Brain pericyte (primary cell): ENCODE data around the gene ERN1.
A peak's percentile ranks its signal among the peaks of the same experiment; 100 is the strongest.
"Not testable (repeated sequence)": the region's sequence is repeated elsewhere in the genome, so short reads cannot be mapped to it uniquely, and the experiment has no call there.

ENCODE experiments used
- DNase-seq: peaks from one replicate; pipeline ENCODE4 v3.0.0-alpha.2; 2012; ENCODE audit warnings: low read depth, low spot score

ERN1 gene

DNA sequence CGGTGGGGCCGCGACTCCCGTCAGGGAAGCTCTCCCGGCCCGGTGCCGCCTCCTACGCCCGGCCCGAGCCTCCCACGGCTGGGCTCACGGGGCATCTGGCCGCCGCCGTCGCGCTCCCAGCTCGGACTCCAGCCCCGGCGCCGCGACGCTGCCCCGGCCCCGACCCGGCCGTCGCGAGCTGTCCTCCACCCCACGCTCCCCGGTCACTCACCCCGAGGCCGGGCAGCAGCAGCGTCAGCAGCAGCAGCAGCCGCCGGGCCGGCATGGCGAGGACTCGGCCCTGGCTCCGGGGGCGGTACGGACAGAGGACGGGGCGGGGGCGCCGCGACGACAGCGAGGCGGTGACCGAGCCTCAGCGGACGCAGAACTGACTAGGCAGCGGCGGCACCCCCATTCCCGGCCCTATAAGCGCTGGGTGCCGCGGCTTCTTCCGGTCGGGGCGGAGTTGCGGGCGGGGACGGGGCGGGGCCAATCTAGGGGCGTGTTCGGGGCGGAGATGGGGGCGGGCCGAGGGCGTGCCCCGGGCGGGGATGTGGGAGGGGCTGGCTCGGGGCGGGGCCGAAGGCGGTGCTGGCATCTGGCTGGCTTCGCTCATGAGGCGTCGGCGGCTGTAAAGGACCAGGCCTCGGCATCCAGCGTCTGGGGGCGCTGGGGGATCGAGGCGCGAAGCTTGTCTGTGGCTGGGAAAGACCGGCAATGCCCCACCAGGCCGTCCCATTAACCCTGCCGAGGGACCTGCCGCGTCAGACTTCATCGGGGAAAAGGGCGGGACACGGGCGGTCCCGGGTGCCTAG, at the start of gene ERN1:
TSS of gene ERN1 (minus strand) at position 380 of the 794 bp plus-strand sequence. CDS start at position 265, 115 bp downstream.
- DNase-seq = peak; percentile 72

DNA sequence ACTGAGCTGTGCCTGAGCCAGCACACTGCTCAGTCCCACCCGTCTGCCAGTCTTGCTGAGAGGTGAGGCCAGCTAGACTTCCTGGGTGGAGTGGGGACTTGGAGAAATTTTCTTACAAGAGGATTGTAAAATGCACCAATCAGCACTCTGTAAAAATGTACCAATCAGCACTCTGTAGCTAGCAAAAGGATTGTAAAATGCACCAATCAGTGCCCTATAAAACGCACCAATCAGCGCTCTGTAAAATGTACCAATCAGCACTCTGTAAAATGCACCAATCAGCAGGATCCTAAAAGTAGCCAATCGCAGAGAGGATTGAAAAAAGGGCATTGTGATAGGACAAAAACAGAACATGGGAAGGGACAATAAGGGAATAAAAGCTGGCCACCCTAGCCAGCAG, 49.1 kb upstream of the ERN1 start:
- not testable (repeated sequence) for DNase-seq

DNA sequence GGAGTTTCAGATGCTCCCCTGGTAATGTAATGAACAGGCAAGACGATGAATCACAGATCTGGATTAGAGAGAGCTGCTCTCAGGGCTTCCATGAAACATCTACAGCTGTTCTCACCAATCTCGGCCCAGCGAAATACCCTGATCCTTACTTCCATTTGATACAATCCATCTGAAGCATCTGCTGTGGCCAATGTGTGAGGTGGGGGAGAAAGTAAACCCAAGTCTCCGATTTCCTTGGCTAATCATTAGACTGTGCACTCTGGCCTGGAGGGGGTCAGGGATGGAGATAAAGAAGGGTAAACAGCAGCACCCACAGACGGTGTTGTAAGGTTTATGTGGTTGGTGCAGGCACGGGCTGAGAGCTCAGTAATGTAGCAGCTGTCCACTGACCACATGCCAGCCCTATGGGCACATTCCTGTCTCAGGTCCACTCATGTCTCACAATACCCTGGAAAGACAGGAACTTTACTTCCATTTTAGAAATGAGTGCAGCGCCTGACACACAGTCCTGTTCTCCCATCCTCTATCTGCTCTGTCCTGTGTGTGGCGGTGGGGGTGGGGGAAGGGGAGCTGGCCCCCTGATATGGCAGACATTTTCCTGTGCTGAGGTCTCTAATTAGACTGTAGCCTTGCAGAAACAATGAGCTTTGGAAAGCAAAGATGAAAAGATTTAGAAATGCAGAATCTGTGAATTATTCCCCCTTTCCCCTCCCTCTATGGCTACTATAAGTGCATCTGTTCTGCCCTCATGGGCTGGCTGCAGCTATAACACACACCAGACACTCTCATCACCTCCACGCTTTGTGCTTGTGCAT, 48.3 kb upstream of the ERN1 start:
- DNase-seq = no peak

DNA sequence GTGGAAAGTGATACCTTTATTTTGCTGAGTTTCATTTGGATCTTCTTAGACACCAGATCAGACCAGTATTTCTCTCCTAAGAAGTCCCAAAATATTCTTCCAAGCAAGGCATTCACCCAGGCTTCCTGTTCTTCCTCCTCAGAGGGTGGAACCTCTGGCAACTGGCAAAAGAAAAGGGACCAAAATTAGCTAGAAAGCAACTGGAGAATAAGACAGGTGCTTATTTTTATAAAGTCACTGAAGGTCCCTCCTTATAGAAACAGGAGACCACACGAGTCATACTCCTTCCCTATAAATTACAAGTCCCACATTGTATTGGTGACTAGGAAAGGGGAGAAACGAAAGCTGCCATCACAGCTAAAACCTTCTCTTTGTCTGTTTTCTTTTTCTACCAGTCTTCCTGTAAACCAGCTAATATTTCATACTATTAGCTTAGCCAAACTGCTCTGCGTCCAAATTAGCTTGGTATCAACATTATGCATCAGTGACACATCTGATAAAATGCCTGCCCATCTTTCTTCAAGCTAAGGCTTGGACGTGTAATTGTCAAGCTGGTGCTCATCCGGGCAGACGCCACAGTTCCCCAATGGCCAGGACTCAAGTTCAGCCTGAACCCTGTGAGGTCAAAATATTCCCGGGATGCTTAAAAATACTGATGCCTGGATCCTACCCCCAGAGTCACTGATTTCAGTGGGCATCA, 47.5 kb upstream of the ERN1 start:
- DNase-seq = no peak

DNA sequence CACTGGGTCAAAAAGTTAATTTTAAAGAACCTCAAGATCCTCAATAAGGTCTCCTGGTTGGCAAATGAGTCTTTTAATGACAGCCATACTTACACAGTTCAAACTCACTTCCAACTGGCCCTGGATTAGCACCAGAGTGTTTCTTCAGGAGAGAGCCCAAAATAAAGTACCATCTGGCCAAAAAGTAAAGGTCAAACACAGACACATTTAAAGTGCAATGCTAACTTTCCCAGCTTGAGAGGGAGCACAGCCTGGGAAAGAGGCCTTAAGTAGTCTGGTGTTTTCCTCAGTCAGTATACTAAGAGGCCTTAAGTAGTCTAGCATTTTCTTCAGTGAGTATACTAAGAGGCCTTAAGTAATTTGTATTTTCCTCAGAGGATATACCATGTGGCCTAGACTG, 46.6 kb upstream of the ERN1 start:
- no peak for DNase-seq

DNA sequence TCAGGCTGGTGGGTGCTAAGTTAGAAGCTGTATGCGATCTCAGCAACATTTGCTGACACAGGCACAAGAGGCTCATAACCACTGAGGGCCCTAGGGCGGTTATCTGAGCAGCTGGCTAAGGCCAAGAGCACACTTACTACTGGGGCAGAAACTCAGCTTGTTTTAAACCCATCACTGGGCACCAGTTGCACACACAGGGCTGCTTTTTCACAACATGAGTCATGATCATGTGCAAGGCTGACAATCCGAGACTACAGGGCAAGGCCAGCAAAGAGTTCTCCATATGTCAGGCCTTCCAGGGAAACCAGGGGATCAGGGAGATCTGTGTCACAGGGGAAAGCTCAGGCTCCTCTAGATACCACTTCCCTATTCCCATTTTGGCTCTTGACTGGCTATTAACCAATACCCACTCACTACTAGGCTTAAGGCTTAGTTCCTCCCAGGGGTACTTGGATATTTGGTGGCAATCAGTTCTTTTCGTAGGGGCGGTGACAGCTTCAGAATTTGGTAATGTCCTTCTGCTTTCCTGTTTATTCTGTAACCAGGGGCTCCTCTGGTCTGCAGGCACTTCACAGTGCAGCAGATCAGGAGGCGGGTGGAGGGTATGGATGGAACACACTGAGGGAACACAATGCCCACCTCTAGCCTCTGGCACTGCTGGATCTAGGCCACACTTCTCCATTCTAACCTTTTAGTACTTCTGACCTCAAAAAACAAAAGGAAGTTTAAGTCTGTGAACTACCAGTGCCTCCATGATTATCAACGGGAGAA, 44.9 kb upstream of the ERN1 start:
- no peak for DNase-seq

DNA sequence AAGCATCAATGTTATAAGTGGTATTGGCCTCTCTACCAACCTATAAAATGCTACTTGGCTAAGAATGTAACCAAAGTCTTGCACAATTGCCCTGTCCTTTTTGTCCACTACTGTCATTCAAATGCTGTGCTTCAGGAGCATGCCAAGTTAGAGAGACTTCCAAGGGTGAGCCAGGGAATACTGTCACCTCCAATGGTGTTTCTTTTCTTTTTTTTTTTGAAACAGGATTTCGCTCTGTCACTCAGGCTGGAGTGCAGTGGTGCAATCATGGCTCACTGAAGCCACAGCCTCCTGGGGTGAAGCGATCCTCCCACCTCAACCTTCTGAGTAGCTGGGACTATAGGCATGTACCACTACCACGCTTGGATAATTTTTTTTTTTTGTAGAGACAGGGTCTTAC, 43.7 kb upstream of the ERN1 start:
- no peak for DNase-seq

DNA sequence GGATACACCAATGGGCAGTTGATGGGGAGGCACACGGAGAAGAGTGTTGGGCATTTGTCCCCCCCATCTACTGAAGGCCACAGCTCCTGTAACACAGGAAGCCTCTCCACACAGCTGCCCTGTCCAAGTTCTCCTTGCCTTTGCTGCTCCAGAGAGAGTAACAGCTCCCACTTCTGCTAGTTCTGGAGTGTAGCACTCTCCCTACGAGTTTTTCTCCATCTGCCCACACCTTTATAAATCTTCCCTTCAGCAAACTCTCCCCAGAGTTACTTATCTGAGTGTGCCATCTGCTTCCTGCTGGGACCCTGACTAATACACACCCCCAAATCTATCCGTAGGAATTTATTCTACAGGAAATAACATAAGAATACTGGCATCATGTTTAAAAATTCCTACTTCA, 42.6 kb upstream of the ERN1 start:
- DNase-seq = no peak

DNA sequence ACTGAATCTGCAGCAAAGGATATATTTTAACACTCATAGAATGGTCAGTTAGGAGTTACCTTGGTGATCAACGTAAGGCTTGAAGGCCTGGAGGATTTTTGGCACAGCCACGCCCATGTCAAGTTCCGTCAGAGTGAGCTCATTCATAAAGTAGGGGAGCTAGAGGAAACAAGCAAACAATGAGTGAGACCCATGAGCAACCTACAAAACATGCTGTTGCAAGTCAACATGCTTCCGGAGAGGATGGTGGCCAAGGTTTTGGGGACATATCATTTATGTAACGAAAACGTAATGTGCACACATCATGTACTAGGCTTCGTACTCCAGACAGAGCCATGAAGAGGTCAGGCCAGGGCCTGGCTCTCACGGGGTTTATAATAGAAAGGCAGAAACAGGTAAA, 41.1 kb upstream of the ERN1 start:
- no peak for DNase-seq

DNA sequence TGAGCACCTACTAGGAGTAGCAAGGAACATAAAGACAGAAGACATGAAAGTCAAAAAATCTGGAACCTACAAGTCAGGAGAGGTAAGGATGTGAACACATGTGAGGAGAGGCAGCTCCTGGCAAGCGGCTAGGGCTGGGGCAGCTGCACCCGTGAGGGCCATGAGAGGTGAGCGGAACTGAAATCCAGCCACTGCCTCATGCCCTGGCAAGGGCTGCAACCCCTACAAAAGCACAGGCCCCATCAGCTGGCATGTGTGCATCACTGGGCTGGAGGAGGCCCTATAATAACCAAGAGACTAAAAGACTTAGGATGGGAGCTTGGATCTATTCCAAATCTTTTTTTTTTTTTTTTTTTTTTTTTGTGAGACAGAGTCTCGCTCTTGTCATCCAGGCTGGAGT, 40.3 kb upstream of the ERN1 start:
- no peak for DNase-seq

DNA sequence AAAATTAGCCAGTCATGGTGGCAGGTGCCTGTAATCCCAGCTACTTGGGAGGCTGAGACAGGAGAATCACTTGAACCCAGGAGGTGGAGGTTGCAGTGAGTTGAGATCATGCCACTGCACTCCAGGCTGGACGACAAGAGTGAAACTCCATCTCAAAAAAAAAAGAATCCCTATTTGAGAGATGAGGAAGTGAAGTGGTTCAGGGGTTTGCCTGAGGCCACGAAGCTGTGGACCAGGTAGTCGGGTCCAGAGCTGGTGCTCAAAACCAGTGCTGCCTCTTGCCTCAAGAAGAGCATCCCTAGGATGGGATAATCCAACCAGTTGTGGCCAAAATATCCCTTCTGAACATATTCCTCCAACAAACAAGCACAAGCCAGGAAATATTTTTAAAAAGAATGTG, 37.7 kb upstream of the ERN1 start:
- DNase-seq = not testable (repeated sequence)

DNA sequence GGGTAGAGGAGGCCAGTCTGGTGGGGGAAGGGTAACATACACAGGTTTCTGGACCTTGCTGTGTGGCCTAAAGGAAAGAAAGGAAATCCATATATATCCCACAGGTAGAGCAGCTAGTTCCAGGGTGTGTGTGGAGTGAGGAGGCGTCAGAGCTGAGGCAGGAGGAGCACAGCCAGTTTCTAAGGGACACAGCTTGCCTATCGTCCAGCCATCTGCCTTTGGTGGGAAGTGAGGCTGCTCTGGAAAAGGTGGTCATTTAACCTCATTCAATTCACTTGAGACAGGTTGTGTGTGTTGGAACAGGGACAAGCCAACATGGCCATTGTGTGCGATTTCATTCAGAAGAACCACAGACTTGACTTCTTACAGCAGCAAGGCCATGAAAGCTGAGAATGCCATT, 36.9 kb upstream of the ERN1 start:
- no peak for DNase-seq

DNA sequence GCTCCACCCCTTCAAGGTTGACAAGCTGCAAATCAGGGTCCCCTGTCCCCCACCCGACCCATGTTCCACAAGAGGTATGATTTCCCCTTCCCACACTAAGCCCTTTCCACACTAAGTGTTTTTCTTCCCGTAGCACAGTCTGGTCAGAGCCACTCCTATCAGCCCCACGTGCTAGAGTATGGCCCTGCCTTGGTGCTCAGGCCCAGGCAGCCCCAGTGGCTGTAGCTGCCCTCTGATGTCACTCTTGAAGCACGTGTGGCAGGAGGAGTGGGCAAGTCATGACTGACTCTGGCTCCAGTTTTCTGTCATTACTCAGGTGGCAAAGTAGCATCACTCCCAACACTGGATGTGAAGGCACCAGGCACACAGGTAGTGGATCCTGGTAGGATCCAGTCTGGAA, 35.4 kb upstream of the ERN1 start:
- DNase-seq = no peak

DNA sequence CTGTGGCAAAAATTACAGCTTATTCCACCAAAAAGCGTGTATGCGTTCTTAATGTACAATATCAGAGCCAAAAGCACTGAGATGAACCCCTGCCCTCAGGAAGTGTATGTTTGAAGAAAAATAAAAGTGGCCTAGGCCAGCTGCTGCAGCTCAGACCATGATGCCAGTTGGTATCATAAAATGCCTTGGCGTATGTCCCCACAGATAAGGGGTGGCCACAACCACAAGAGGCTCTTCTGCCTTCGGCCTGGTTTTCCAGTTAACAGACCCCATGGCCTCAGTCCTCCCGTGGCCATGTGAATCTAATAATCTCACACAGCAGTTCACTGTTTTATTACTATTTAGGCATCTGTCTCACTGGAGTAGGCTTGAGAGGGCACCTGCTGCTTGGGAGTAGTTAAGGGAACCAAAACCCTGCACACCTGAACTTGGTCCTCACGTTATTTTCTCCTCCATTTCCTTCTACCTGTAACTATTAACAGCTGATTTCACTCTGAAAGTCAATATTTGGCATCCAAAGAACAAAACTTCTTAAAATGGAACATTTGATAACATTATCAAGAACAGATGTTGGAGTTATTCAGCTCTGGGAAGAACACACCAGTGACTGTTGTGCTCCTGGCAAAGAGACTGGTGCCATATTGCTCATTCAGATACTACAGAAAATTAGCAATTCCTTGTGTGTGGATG, 34.8 kb upstream of the ERN1 start:
- no peak for DNase-seq

DNA sequence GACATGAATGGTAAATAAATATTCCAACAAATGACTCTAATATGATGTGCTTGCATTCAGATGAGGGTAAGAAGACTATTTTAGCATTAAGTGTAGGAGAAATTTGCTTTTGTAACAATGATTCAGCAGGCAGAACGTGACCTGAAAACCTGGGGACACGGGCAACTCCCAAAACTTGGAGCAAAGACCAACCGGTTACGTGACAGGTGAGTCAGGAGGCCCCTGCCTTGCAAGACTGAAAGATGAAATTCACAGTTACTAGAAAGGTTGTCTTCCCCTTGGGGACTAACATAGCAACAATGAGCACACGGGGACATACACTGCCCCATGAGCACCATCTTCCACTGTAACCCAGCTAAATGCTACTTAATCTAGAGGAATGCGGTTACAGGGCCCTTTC, 33.5 kb upstream of the ERN1 start:
- no peak for DNase-seq

DNA sequence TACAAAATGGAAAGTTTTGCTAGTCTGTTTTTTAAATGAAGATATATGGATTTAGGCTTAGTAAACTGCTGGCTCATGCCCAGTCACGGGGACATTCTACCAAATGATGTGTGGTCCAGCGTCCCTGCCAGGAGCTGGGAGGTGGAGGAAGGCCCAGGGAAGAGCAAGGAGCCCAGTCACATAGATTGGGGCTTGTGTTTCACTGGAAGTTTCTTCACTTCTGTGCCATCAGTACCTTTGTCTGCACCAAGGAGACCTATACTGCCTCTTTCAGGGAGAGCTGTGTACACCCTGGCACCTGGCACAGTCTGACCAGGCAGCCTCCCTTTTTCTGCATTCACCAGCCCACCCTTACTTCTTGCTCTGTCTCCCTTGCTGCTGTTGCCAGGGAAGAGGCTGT, 32.6 kb upstream of the ERN1 start:
- DNase-seq = no peak

DNA sequence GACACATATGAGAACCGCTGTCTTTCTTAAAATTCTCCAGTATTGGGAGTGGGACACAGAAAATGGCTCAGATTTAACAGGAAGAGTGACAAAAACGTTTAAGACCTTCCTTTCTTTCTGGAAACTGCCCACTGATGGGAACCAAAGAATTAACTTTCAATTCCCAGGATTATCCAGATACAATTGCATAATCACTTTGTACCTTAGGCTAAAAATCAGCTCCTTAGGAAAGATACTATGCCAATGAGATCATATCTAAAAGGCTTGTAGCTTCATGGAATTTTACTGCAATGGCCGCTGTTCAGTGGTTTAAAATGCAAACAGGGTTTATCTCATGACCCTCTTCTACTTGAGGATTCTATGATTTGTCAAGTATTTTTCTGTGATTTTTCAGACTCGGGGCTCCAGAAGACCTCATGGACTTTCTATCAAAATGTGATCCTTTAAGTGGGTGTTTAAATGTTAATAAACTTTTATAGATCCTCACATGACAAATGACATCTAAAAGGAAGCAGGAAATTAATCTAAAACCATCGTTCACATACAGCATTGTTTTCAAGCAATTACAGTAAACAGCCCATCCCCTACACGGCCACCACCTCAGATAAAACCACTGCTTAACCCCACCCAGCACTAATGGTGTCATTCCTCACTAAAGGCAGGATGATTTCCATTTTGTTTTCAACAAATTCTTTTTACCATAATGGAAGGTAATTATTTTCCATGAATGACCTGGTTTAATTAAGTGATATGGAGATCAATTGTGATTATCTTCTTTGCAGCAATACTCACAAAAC, 31.6 kb upstream of the ERN1 start:
- no peak for DNase-seq

DNA sequence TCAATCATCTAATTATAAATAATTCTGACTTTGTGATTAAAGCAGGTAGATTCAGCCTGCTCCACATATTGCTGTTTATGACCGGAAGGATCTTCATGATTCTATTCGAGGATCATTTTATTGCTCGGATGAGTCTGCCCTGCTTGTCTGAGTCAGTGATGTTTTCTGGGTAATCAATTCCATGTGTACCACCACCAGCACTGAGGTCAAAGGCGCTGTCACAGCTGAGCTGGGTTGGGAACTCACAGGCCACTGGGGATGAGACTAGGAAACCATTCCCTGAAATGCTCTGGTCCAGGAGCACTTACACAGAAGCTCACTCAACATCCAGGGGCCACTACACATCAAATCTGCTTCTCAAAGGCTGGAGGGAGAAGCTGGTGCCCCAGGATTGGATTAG, 30.4 kb upstream of the ERN1 start:
- no peak for DNase-seq

DNA sequence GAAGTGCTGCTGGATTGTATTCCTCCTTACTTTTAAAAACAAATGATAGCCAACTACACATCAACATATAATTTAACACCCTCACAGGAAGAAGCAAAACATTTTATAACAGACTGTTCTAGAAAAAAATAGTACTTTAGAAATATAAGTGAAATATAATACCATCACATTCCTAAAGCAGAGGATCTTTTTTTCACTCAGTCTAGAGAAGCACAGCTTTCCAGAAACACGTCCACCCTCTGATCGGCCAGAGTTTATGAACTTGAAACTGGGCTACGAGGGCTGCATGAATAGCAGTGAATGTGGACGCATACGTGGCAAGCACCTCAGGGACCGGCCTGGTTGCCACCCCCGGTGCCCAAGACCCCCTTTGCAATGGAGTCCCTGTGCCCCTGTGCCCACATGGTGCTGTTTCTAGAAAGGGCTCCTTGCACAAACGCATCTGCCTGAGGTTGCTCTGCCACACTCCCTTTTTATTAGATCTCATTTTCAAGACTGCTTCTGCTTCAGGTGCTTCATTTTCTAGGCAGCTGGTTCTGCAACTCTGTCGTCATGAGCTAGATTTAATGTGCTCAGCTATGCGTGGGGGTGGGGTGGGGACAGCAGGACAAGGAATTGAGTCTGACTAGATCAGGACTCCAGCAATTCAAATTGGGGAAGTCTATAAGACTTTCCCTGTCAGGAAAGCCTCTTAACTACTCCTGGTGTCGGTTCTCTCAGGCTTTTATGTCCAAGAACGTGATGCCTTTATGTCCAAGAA, 29.1 kb upstream of the ERN1 start:
- no peak for DNase-seq

DNA sequence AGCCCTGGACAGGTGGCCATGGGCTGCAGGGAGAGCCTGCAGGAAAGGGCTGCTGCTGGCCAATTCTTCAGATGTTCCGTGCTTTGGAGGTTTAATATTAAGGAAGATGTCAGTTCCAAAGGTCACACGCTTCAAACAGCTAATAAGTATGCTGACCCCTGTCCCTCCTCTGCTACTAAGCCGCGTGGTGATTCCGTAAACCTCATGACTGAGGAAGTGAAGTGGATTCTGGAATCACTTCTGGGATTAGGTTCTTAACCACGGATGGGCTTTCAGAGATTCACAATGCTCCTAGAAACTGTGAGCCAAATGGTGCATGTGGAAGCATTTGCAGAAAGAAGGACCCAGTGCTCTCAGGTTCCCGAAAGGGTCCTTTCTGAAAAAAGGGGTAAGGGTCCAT, 28.5 kb upstream of the ERN1 start:
- no peak for DNase-seq
